GM18526 (cell line): ENCODE results near the gene N4BP3.

Source experiments
- POLR2A ChIP-seq: IDR thresholded peaks from 3 replicates; pipeline ENCODE4 v1.6.1; 2011; ENCODE audit not compliant: insufficient read length; ENCODE audit errors: extremely low read depth

Gene N4BP3

GRCh38 chr5:178125253-178125906 lies 12.0 kb downstream of the N4BP3 start:
- TF ChIP-seq POLR2A, result no peak

GRCh38 chr5:178126556-178126955 lies 13.2 kb downstream of the N4BP3 start:
- TF ChIP-seq POLR2A, result no peak

- no peak for TF ChIP-seq POLR2A
These were observed 16.0 kb downstream of the N4BP3 start for GRCh38 chr5:178129296-178129695.

GRCh38 chr5:178130576-178131445 lies 17.5 kb downstream of the N4BP3 start, which contains the start of gene RMND5B:
Gene RMND5B (plus strand): TSS chr5:178131014. CDS start chr5:178138120, 7,106 bp downstream.
- TF ChIP-seq POLR2A, result peak; percentile 68

GRCh38 chr5:178131446-178131996 lies 18.2 kb downstream of the N4BP3 start:
- no peak for TF ChIP-seq POLR2A

GRCh38 chr5:178136990-178137389 lies 23.7 kb downstream of the N4BP3 start:
- no peak for TF ChIP-seq POLR2A

- TF ChIP-seq POLR2A, result no peak
These were observed 24.7 kb downstream of the N4BP3 start for GRCh38 chr5:178137991-178138390.

- no peak for TF ChIP-seq POLR2A
These were observed 28.2 kb downstream of the N4BP3 start for GRCh38 chr5:178141550-178141949.

GRCh38 chr5:178142642-178143041 lies 29.3 kb downstream of the N4BP3 start:
- TF ChIP-seq POLR2A, result no peak

GRCh38 chr5:178143246-178143645 lies 29.9 kb downstream of the N4BP3 start:
- no peak for TF ChIP-seq POLR2A

- TF ChIP-seq POLR2A, result no peak
These were observed 30.6 kb downstream of the N4BP3 start for GRCh38 chr5:178143901-178144300.

GRCh38 chr5:178145965-178146820 lies 32.9 kb downstream of the N4BP3 start:
- no peak for TF ChIP-seq POLR2A

GRCh38 chr5:178147406-178147805 lies 34.1 kb downstream of the N4BP3 start:
- no peak for TF ChIP-seq POLR2A

- TF ChIP-seq POLR2A, result no peak
These were observed 36.0 kb downstream of the N4BP3 start for GRCh38 chr5:178149199-178149932.

GRCh38 chr5:178150977-178151734 lies 37.8 kb downstream of the N4BP3 start:
- TF ChIP-seq POLR2A, result peak; percentile 30
